ENCODE measurements around the gene OR52E2. TPM values are rescaled to one million over a fixed set of nuclear protein-coding genes. Genes with fewer than 3 reads are reported as not detected.

OR52E2 gene
- total RNA-seq, 1 experiment from 2014 or later: not detected

DNA sequence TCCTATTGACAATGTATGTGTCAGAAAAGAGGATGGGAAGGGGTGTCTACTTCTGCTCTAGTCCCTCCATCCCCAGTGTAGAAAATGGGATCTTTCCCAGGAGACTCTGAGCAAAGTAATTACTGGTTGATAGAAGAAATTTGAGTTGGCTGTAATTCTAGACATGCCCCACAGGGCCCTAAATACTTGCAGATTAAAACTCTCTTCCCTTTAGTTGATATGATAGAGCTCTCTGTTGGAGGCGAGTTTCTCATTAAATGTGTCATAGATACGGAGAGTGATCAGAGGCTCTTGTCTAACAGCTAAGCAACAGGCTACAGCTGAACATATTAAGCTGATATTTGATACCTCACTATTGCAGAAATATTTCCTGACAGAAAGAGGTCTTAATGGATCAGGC, 42.8 kb upstream of the OR52E2 start:
- no peak overlapping the region for H2AFZ ChIP-seq (ENCODE audit: low read length)
- WGBS (ENCODE audit: extremely low coverage, insufficient read length, low lambda C conversion rate): no CpG with 5 or more reads among the region's 2 CpGs
- TF ChIP-seq, protein P1, sequence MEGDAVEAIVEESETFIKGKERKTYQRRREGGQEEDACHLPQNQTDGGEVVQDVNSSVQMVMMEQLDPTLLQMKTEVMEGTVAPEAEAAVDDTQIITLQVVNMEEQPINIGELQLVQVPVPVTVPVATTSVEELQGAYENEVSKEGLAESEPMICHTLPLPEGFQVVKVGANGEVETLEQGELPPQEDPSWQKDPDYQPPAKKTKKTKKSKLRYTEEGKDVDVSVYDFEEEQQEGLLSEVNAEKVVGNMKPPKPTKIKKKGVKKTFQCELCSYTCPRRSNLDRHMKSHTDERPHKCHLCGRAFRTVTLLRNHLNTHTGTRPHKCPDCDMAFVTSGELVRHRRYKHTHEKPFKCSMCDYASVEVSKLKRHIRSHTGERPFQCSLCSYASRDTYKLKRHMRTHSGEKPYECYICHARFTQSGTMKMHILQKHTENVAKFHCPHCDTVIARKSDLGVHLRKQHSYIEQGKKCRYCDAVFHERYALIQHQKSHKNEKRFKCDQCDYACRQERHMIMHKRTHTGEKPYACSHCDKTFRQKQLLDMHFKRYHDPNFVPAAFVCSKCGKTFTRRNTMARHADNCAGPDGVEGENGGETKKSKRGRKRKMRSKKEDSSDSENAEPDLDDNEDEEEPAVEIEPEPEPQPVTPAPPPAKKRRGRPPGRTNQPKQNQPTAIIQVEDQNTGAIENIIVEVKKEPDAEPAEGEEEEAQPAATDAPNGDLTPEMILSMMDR (conservative IDR thresholded peaks at IDR 0.05): no peak
- no peak overlapping the region for H3K18ac ChIP-seq (ENCODE audit: insufficient read length, low read depth, low read length)
- H3K4me1 Mint-ChIP-seq: 0 out of 4 replicates have a peak, but pooled peaks cover 0 to 4% of the 10 kb centered on the region in 2 experiments
- H4K91ac ChIP-seq (ENCODE audit: insufficient read length, low read depth, low read length): no peak overlapping the region
- no peaks in the 10 kb centered on the region for H3K27me3 ChIP-seq (ENCODE audit: insufficient read depth, low read length)
- no peak overlapping the region; a peak in 1 of 5 replicates for H3K4me3 Mint-ChIP-seq
- no peak overlapping the region for H4K8ac ChIP-seq (replicated peaks; ENCODE audit: insufficient read length, low read depth, low read length)
- H4K20me1 ChIP-seq (ENCODE audit: control insufficient read depth, insufficient read depth, insufficient read length): no peaks in the 10 kb centered on the region
- no peak overlapping the region for H3K56ac ChIP-seq (ENCODE audit: insufficient read length, low read depth, low read length)
- no peak overlapping the region for H2BK15ac ChIP-seq (ENCODE audit: low read depth, low read length)
- no peaks in the 10 kb centered on the region for H3K27me3 Mint-ChIP-seq (ENCODE audit: low read depth)
- no peak overlapping the region for H3K4ac ChIP-seq (ENCODE audit: low read depth, low read length)
- no peak overlapping the region for H2BK120ac ChIP-seq (ENCODE audit: low read depth, low read length, poor library complexity, severe bottlenecking)
- H3K23ac ChIP-seq (ENCODE audit: insufficient read length, low read depth, low read length): no peak overlapping the region
- no peak overlapping the region for H3K14ac ChIP-seq (ENCODE audit: insufficient read depth, low read length)
- H2BK12ac ChIP-seq (ENCODE audit: insufficient read length, low read depth, low read length): no peak overlapping the region
- H3K9ac ChIP-seq (ENCODE audit: extremely low read depth, insufficient read length, low read length): no peak overlapping the region
- H3K36me3 Mint-ChIP-seq (ENCODE audit: insufficient read depth in 1 of 3, low read depth in 3 of 3): no peaks in the 10 kb centered on the region
- no peak overlapping the region for H4K5ac ChIP-seq (ENCODE audit: insufficient read length, low read depth, low read length)
- H3T11ph ChIP-seq (ENCODE audit: low read length): no peak overlapping the region
- no peaks in the 10 kb centered on the region; the same call in 1 of the 2 replicates for H3K4me1 ChIP-seq (ENCODE audit: insufficient read depth, low read length)
- no peaks in the 10 kb centered on the region for H3K79me2 ChIP-seq (ENCODE audit: insufficient read depth, low read length)
- no peak for DNase-seq
- H3K79me1 ChIP-seq (ENCODE audit: insufficient read depth, low read depth, low read length, poor library complexity, severe bottlenecking): no peaks in the 10 kb centered on the region
- no peak overlapping the region for H3K27ac Mint-ChIP-seq
- no peaks in the 10 kb centered on the region for H3K9me3 Mint-ChIP-seq
- H3K27ac ChIP-seq (ENCODE audit: insufficient read length, low read depth, low read length): no peak overlapping the region
- H3K9me3 ChIP-seq (ENCODE audit: control insufficient read depth, low read depth, low read length): no peaks in the 10 kb centered on the region
- no peak overlapping the region for H2BK20ac ChIP-seq (ENCODE audit: low read depth, low read length, poor library complexity, severe bottlenecking)
- no peak overlapping the region for H2BK5ac ChIP-seq (ENCODE audit: insufficient read length, low read length)
- H3K23me2 ChIP-seq (ENCODE audit: insufficient read length, low read depth, low read length, poor library complexity, severe bottlenecking): no peaks in the 10 kb centered on the region
- no peak overlapping the region for H3K4me2 ChIP-seq (ENCODE audit: insufficient read depth, insufficient read length, low read length)
- H2AK5ac ChIP-seq (ENCODE audit: insufficient read length, low read length): no peak overlapping the region

Data from H9 (cell line).